ENCODE data around the gene SYNE2.
A peak's percentile ranks its signal among the peaks of the same experiment; 100 is the strongest.

SYNE2 gene

DNA sequence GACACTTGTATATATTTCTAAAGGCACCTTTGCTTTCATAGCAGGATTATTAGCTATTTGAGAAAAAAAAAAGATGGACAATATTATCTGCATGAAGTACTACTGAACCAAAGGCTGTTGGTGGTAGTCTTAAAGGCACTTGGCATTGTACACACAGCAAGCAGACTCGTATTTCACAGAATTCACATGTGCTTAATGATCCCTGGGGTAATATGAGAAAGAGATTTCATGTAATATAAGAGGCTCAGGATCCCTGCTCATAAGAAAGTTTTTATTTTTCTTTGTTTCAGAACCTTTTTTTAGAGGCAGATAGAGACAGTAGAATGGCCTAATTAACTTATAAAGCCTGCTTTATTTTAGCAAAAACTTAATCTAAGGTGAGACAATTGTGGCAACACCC lies 59.5 kb downstream of the SYNE2 start:
- no peak for DNase-seq

DNA sequence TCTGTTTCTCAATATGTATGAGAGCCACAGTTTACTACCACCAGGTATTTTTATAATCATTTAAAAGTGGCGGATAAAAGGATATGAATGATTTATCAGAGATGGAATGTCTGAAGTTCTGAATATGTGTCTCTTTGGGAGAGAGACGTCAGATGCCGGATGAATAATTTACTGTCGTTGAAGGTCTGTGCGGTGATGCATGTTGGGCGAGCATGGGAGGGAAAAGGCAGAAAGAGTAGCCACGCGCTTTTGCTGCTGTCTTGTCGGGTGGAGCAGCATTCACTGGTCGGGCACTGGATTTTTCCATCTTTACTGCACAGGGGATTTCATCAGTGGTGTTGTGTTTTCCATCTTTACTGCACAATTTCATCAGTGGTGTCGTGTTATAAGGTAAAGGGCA lies 65.6 kb downstream of the SYNE2 start:
- no peak for DNase-seq

DNA sequence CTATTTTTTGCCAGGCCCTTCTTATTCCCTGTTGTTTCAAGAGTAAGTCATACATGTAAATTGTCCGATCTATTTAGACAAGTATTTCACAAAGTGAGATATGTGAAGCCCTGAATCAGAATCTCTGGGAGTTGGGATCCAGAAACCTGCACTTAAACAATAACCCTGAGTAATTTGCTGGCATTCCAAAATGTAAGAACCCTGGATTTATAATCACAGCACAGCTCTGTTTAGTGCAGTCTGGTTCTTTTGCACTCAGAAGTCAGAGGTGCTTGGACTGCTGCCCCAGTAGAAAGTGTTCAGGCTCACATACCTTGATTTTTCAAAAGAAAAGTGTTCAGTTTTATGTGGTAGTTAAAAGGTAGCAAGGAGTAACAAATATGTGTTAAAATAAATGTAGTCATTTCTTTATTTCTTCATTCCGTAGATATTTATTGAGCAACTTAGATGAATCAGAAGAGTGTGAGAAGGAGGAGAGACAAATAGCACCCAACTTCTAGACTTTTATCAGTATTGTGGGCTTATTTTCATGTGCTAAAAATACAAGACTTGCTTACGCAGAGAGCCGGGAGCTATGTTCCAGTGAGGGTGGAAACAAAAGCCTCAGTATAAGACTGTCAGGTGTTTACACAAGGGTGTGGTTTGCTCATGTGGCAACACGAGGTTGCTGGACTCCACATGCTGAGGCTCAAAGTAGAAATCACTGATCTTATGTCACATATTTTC lies 70.1 kb downstream of the SYNE2 start:
- peak; percentile 74 for DNase-seq

DNA sequence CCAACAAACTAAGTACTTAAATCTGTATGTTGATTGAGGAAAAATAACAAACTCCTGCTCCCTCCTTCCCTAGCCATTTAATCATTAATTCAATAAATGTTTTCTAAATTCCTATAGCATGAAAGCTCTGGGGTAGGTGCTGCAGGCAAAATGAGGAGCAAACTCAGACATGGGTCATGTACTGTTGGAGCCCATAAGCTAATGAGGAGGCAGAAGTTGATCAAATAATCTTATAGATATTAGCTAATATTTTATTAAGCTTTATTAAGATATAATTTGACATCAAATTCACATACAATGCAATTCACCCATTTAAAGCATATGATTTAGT lies 70.6 kb downstream of the SYNE2 start:
- no peak for DNase-seq

DNA sequence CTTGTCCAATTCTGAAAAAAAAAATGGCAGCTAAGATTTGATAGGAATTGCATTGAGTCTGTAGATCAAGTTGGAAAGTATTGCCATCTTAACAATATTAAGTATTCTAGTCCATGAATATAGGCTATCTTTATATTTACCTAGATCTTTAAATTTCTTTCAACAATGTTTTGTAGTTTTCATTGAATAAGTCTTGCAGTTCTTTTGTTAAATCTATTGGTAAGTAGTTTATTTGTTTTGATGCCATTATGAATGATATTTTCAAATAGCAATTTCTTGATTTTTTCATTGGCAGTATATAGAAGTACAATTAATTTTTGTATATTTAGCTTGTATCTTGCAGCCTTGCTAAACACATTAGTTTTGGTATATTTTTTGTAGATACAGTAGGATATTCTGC lies 71.6 kb downstream of the SYNE2 start:
- no peak for DNase-seq

DNA sequence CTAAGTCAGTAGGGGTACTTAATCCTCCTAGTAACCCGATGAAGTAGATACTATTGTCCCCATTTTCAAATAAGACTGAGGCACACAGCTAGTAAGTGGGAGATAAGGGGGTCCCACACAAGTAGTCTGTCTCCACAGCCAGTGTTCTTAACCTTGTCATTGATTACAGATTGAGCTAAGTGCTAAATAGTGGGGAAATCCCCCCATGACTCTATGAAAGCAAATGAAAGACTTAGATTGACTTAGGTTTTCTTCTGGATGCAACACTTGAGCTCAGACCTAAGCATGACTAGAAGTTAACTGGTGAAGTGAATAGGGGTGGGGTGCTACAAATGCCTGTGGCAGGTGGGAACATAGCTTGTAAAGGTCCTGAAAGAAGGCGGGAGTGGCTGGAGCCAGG lies 73.8 kb downstream of the SYNE2 start:
- no peak for DNase-seq

DNA sequence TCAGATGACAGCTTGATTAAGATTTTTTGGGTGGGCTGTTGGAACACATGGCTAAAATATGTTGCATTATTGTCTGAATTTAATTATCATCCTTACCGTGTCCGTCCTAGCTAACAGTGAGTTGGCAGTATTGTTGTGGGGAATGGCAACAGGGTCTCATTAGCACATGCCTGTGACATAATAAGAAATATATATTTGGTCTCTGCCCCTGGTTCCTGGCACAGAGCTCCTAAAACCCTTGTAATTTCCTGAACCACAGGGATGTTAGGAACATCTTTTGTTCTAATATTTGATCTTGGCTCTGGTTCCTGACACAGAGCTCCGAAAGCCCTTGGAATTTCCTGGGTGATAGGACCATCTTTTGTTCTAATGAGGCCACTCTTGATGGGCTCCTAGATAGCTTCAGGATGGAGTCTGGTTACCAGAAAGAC lies 76.0 kb downstream of the SYNE2 start:
- DNase-seq = no peak

DNA sequence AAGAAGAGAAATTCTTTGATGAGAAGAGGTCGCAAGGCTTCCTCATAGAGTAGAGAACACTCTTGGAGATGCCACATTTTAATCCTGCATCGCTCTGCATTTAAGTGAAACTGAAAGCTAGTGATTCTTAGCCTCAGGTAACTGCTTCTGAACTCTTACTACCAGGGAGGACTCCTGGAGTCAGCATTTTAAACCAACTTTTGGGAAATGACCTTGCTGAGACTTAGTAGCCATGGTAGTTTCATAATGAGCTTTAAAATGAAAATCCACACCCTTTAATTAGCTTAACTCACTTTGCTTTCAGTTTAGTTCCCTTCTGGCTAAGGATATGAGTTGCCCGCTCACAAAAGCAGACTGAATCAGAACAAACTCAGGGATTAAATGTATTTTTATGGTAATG lies 80.3 kb downstream of the SYNE2 start:
- DNase-seq = no peak

DNA sequence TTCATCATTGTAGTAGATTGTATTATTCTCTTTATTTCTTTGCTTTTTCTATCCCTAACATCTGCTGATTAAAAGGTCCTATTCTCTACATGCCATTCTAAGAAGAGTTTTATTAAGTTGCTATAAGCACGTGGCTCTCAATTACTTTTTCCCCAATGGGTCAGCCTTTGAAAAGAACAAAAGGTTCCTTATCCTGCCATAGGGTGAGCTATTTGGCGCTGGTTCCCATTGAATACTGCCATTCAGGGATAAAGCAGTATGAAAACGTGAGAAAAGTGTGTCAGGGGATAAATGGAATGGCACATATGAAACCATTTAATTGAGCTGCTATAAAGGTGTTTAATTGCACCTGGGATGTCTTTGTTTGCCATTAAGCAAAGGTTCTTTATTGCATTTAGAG lies 80.9 kb downstream of the SYNE2 start:
- no peak for DNase-seq

DNA sequence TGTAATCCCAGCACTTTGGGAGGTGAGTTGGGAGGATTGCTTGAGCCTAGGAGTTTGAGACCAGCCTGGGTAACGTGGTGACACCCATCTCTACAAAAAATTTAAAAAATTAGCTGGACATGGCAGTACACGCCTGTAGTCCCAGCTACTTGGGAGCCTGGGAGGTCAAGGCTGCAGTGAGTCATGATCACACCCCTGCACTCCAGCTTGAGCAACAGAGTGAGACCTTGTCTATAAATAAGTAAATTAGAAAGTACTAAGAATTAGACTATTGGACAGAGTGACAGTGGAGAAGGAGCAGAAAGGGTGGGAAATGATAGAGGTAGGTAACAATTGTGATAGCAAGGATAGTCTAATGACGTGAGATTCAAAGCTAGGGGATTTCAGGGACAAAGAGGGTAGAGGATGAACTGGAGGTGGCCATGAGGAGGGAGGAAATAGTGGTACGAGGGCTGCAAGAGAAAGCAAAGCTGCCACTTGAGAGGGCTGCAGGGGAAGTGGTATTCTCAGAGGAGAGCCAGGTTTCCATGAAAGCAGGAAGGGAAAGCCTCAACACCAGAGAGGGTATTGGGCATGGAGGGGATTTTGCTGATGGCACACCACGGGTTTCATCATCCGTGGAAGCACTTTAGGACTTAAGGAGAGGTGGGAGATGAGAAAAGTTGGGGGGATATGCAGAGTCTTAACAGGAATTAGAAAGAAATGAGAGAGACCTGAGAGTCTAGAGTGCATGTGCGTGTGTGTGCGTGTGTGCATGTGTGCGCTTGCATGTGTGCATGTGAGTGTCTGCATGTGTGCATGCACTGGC lies 85.6 kb downstream of the SYNE2 start:
- no peak for DNase-seq

DNA sequence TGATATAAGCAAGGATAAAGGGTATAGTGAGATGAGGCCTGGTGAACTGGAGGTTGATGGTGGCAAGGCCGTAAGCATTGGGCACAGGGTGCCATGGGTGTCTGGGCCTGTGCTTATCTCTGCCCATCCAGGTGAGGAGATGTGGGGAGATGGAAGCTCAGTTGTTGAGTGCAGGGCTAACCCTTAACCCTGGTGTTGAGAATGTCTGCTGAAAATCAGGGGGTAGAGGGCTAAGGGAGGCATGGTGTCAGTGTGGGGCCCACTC lies 86.1 kb downstream of the SYNE2 start:
- DNase-seq = no peak

DNA sequence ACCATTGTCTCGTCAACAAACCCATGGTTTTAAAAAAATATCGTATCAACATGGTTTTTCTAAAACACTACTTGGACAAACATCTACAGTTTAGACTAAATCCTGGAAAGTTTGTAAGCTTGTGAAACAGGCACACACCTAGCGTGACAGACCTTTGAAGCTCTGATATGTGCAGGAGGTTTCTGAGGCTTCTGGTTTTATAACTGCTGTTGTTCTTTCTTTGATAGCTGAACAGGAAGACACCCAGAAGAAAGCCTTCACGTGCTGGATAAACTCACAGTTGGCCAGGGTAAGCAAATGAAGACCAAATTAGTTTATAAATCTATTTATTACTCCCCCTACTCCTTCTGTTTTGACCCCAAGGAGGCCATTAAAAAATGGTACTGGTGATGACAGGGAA lies 87.6 kb downstream of the SYNE2 start:
- no peak for DNase-seq

DNA sequence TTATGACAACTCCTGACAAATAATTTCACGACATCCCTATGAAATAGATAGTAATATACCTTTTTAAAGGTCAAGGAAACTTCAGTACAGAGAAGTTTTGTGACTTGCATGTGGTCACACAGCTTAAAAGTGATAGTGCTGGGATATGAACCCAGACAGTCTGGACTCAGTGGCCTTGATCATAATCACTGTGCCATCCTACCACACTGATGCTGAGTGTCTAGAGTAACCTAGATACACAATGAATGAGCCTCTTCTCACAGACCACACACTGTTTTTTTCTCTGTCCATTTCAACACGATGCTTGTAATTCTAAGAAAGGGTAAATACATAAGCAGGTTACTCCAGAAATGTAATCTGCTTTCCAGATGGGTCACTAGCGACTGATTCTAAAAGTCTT lies 88.2 kb downstream of the SYNE2 start:
- DNase-seq = no peak

DNA sequence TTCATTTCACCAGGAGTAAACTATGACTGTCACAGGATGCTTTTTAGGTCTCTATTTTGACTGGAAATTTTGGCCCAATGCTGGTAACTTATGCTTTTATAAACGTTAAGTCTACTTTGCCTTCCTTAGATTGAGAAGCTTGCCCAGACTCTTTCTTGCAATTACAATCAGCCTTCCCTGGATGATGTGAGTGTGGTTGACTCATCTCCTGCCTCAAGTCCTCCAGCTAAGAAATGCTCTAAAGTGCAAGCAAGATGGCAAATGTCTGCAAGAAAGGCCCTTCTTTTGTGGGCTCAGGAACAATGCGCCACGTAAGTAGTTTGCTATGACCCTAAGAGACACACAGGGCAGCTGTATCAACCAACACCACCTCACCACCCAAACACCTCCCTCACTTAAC lies 96.9 kb downstream of the SYNE2 start:
- peak; percentile 9 for DNase-seq

DNA sequence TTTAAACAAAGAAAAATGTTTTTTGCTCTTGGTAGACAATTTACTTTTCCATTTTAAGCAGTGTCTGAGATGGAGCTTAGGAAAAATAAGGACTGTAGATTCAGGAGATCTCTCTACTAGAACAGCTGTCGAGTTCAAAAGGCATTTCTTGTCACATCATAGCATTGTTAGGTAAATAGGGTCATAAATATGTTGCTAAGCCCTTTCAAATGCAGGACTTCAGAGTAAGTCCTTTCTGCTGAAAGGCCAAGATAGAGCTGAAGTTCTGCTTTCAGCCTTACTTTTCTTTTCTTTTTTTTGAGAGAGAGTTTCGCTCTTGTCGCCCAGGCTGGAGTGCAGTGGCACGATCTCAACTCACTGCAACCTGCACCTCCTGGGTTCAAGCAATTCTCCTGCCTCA lies 98.2 kb downstream of the SYNE2 start:
- no peak for DNase-seq

DNA sequence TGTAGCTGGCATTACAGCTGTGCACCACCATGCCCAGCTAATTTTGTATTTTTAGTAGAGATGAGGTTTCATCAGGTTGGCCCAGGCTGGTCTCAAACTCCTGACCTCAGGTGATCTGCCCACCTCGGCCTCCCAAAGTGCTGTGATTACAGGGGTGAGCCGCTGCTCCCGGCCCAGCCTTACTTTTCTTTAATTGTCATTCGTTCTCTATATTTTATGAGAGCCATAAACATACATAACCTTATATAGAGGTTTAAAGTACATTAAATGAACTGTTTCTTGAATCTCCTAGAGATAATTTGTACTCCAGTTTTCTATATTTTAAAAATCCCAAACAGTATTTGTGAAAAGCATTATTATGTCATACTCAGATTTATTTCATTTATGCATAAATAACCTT lies 98.6 kb downstream of the SYNE2 start:
- DNase-seq = no peak

DNA sequence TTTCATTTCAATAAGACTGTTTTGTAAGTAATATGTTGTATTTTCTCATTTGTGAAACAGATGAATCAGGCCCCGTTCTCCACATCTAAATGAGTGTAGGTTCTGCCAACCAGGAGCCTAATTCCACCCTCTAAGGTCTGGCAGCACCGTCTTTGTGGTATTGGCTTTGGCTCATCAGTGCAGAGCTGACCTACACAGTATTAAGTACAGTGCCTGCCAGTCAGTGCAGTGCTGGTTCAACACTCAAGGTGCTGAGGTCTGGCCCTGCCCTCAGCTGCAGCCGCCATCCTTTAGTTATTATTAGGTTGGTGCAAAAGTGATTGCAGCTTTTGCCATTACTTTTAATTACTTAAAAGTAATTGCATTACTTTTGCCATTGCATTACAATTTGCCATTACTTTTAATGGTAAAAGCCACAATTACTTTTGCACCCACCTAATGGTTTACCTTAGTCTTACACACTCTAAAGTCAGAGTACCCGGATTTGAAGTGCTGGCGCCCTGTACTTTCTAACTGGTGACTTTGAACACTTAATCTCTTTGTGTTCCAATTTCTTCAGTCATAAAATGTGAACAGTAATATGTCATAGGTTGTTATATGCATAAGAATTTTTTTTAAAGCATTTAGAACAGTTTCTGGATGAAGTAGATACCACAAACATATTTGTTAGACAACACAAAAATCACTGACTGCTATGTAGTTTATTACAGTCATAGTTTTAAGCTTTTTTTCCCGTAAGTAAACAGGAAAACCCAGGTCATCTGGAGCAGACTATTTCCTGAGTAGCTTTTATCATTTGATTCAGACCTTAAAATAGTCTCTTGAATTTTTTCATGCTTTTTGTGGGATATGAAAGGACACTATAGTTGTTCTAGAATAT lies 99.5 kb downstream of the SYNE2 start:
- DNase-seq = no peak

DNA sequence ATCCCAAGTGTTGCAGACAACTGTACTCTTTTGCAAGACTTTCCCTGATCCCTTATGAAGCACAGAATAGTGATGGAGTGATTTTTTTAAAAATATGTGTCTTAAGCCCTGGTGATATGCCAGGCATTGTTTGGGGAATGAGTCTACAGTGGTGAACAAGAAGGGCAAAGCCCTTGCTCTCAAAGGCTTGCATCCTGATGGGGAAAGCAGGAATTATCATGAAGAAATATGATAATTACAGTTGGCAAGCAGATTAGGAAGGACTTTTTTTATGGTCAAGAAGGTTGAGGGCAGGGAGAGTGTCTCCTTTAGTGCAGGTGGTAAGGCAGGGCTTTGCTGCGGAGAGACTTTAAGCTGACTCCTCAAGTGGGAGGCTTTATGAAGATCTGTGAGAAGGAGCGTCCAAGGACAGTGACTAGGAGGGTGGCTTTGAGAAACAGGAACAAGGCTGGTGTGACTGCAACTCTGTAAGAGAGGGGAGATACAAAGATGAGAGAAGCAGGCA lies 100.2 kb downstream of the SYNE2 start:
- DNase-seq = no peak

DNA sequence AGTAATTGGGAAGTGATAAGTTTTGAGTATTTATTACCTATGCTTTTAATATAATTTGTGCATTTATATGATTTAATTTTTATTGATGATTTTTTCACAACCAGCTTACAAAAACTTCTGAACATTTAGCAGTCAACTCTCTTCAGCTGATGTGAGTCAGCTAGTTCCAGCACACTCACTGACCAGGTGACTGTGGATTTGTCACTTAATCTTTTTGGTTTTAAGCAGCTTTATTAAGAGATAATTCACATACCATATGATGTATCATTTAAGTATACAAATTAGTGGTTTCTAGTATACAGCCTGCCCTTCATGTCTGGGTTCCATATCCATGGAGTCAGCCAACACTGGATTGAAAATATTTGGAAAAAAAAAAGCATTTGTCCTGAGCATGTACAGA lies 103.5 kb downstream of the SYNE2 start:
- DNase-seq = no peak

DNA sequence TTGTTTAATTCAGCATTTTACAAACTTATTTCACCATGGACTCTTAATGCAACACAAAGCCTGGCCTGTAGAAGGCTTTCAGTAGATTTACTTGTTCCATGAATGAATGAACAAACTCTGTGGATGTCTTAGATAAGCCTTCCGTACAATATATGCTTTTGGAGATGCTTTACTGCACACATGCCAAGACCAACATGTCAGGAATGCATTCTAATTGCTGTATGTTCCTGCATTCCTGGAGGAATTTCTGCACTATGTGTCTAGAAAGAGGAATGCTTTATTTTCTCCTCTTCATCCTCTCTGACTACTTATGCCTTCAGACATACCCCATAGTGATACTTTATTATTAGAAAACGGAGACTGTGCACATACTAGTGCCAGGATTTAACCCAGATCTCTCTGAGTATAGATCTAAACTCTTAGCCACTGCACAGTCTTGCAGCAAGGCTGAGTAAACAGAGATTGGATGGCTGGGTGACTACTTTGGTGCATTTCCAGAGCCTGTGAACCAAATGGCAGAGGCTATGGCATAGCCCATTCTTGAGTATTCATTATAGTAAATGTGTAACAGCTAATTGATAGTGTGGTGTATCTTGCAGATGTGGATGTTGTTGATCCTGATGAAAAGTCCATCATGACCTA lies 108.2 kb downstream of the SYNE2 start:
- DNase-seq = no peak

DNA sequence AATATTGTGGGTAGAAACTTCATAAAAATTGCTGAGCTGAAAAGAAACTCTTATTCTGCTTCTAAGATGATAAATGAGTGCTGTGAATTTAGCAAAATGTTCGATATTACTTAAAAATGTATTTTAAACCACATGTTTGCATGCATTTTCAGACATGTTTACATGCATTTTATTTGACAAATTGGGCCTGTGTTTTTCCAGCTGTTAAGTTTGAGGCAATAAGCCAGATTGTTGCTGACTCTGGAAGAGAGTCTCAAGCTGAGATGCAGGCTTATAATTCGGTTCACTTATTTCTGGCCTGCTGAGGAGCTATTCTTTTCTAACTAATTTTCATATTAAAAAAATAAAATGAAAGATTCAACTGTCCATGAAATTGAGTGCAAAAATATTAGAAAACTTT lies 110.1 kb downstream of the SYNE2 start:
- DNase-seq = no peak

DNA sequence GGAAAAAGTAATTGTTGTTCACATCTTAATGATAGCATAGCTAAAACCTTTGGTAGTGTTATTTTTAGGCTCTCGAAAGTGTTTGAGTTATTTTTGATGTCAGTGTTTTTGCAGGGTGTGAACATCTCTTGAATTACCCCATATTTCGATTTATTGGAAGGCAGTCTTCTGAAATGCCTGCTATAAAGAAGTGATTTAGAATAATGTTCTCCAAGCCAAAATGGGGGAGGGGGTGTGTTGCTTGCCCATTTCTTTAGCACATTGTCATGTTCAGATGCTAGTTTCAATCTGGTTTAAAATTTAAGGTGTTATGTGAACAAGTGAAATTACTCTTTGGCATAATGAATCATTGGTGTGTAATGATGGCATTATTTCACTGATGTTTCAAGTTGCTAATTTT lies 110.6 kb downstream of the SYNE2 start:
- DNase-seq = no peak

DNA sequence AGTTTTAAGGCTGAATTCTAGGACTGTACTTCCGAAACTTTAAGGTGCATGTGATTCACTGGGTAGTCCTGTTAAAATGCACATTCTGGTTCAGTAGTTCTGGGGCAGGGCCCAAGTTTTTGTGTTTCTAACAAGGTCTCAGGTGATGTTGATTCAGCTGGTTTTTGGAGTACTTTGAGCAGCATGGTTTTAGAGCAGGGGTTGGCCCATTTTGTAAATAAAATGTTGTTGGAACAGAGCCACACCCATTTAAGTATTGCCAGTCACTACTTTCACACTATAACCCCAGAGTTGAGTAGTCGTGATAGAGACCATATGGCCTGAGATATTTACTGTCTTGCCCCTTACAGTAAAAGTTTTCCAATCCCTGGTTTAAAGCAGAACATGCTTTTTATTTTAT lies 111.3 kb downstream of the SYNE2 start:
- DNase-seq = no peak
